ENCODE measurements around the gene BFSP2.

BFSP2 gene

GRCh38 chr3:133460809-133461208, 61.0 kb downstream of the BFSP2 start:
- peak; percentile 80 for DNase-seq
- H3K9me2 ChIP-seq (replicated peaks; ENCODE audit: insufficient read depth, low read length) = no peaks in the 10 kb centered on the region
- H4K20me1 ChIP-seq (ENCODE audit: insufficient read depth, low read length) = no peaks in the 10 kb centered on the region
- no peak overlapping the region for H3K9ac ChIP-seq (ENCODE audit: low read length)
- no peak for TF ChIP-seq CTCF (IDR thresholded peaks at IDR 0.05; ENCODE audit: low read length)
- TF ChIP-seq EZH2phosphoT487 (IDR thresholded peaks at IDR 0.05; ENCODE audit: low read length) = no peak
- TF ChIP-seq EZH2 (optimal IDR thresholded peaks at IDR 0.05; ENCODE audit: low read depth, low read length) = no peak
- H3K4me3 ChIP-seq (ENCODE audit: low read length) = no peak overlapping the region; the same call in 1 of the 2 replicates
- H3K4me1 ChIP-seq (ENCODE audit: low read length) = peaks cover 57% of the 10 kb centered on the region
- H3K9me3 ChIP-seq (replicated peaks; ENCODE audit: insufficient read depth, low read length) = no peaks in the 10 kb centered on the region
- H3K79me2 ChIP-seq (ENCODE audit: low read length) = no peaks in the 10 kb centered on the region
- peak overlapping the region; percentile 19; the same call in 1 of the 2 replicates for H2AFZ ChIP-seq (ENCODE audit: low read length)
- H3K27ac ChIP-seq (ENCODE audit: low read length) = peak overlapping the region; percentile 53
- H3K36me3 ChIP-seq (replicated peaks; ENCODE audit: insufficient read depth, low read length) = no peaks in the 10 kb centered on the region
- H3K27me3 ChIP-seq (replicated peaks; ENCODE audit: insufficient read depth, low read length) = no peaks in the 10 kb centered on the region
- peak overlapping the region; percentile 60 for H3K4me2 ChIP-seq (ENCODE audit: low read depth, low read length)
- H3F3A ChIP-seq (ENCODE audit: insufficient read depth, low read length) = peaks cover 42% of the 10 kb centered on the region

GRCh38 chr3:133461291-133461690, 61.4 kb downstream of the BFSP2 start:
- peak overlapping the region; percentile 53; the same call in 1 of the 2 replicates for H3K27ac ChIP-seq (ENCODE audit: low read length)
- no peak for DNase-seq
- H4K20me1 ChIP-seq (ENCODE audit: insufficient read depth, low read length) = no peaks in the 10 kb centered on the region
- H3K27me3 ChIP-seq (replicated peaks; ENCODE audit: insufficient read depth, low read length) = no peaks in the 10 kb centered on the region
- H3K79me2 ChIP-seq (ENCODE audit: low read length) = no peaks in the 10 kb centered on the region
- no peak overlapping the region for H3K9ac ChIP-seq (ENCODE audit: low read length)
- H3K4me1 ChIP-seq (ENCODE audit: low read length) = peaks cover 59% of the 10 kb centered on the region
- H3K4me2 ChIP-seq (ENCODE audit: low read depth, low read length) = peak overlapping the region; percentile 60; the same call in 1 of the 2 replicates
- no peaks in the 10 kb centered on the region for H3K36me3 ChIP-seq (replicated peaks; ENCODE audit: insufficient read depth, low read length)
- H2AFZ ChIP-seq (ENCODE audit: low read length) = peak overlapping the region; percentile 19; the same call in 1 of the 2 replicates
- no peaks in the 10 kb centered on the region for H3K9me2 ChIP-seq (replicated peaks; ENCODE audit: insufficient read depth, low read length)
- no peak overlapping the region for H3K4me3 ChIP-seq (ENCODE audit: low read length)
- no peaks in the 10 kb centered on the region for H3K9me3 ChIP-seq (replicated peaks; ENCODE audit: insufficient read depth, low read length)
- no peak for TF ChIP-seq CTCF (IDR thresholded peaks at IDR 0.05; ENCODE audit: low read length)
- TF ChIP-seq EZH2 (optimal IDR thresholded peaks at IDR 0.05; ENCODE audit: low read depth, low read length) = no peak
- TF ChIP-seq EZH2phosphoT487 (IDR thresholded peaks at IDR 0.05; ENCODE audit: low read length) = no peak
- H3F3A ChIP-seq (ENCODE audit: insufficient read depth, low read length) = peaks cover 46% of the 10 kb centered on the region

GRCh38 chr3:133463347-133463860, 63.5 kb downstream of the BFSP2 start:
- Histone ChIP-seq H3K79me2 (ENCODE audit: low read length) (no peaks in the 10 kb centered on the region), H3K36me3 (replicated peaks; ENCODE audit: insufficient read depth, low read length) (no peaks in the 10 kb centered on the region), H3K9ac (ENCODE audit: low read length) (peak overlapping the region; percentile 21; the same call in 1 of the 2 replicates), H3K27ac (ENCODE audit: low read length) (peak overlapping the region; percentile 78), H3K4me3 (ENCODE audit: low read length) (no peak overlapping the region), H3K4me1 (ENCODE audit: low read length) (peaks cover 77% of the 10 kb centered on the region), H2AFZ (ENCODE audit: low read length) (peak overlapping the region; percentile 30; the same call in 1 of the 2 replicates), H3K9me2 (replicated peaks; ENCODE audit: insufficient read depth, low read length) (no peaks in the 10 kb centered on the region), H3K4me2 (ENCODE audit: low read depth, low read length) (peak overlapping the region; percentile 41; the same call in 1 of the 2 replicates), H4K20me1 (ENCODE audit: insufficient read depth, low read length) (no peaks in the 10 kb centered on the region), H3K9me3 (replicated peaks; ENCODE audit: insufficient read depth, low read length) (no peaks in the 10 kb centered on the region), H3K27me3 (replicated peaks; ENCODE audit: insufficient read depth, low read length) (no peaks in the 10 kb centered on the region), H3F3A (ENCODE audit: insufficient read depth, low read length) (peaks cover 64% of the 10 kb centered on the region)
- DNase-seq = peak; percentile 55
- TF ChIP-seq EZH2phosphoT487 (IDR thresholded peaks at IDR 0.05; ENCODE audit: low read length) (no peak), EZH2 (optimal IDR thresholded peaks at IDR 0.05; ENCODE audit: low read depth, low read length) (no peak), CTCF (IDR thresholded peaks at IDR 0.05; ENCODE audit: low read length) (no peak)

Measured in MM.1S (cell line).